HG03135 (cell line): ENCODE data around the gene FBXO38.
"Not testable (repeated sequence)": the region's sequence is repeated elsewhere in the genome, so short reads cannot be mapped to it uniquely, and the experiment has no call there.

ENCODE experiments used
- ATAC-seq: cut with Tn5 transposase; IDR thresholded peaks from one replicate; pipeline ENCODE4 v1.9.1; 2021; ENCODE audit warnings: mild to moderate bottlenecking, moderate library complexity; ENCODE audit not compliant: unreplicated experiment

FBXO38 gene

DNA sequence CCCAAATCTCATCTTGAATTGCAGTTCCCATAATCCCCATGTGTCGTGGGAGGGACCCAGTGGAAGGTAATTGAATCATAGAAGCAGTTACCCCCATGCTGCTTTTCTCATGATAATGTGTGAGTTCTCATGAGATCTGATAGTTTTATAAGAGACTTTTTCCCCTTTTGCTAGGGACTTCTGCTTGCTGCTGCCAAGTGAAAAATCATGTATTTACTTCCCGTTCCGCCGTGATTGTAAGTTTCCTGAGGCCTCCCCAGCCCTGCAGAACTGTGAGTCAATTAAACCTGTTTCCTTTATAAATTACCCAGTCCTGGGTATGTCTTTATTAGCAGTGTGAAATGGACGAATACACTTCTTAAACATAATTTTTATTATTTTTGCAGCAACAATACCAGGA, 85.0 kb downstream of the FBXO38 start:
- not testable (repeated sequence) for ATAC-seq

DNA sequence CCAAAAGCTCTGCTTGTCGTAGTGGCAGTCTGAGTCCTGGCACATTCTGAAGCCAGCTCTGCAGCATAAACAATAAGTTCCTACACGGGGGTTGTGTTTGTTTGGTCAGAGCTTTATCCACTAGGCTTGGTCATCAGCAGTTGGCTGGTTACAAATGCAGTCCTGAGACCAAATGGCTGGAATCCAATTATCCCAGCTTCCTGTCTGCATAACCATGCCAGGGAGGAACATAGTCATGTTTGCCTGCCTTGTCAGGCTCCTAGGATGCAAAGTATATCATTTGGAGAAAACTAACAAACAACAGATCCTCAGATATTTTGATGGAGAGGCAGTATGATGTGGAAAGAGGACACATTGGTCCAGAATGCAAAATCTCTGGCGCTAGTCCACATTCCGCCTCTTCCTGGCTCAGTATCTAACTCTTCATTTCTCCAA, 85.8 kb downstream of the FBXO38 start:
- ATAC-seq = no peak

DNA sequence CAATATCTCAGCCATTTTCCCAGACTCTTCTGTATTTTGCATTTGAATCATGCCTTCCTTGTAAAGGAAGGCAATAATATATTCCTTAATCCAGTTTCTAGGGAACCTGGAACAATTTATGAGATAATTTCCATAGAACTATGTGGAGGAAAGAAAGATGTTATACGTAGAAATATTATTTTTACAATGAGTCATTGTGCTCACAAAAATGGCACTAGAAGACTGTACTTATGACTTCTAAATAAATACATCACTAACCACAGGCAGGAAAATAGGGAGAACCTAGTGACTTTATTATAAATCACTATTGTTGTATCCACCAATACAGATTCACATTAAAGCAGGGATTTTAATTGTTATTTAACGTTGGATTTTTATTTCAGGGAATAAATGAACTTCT, 87.6 kb downstream of the FBXO38 start:
- ATAC-seq = no peak

DNA sequence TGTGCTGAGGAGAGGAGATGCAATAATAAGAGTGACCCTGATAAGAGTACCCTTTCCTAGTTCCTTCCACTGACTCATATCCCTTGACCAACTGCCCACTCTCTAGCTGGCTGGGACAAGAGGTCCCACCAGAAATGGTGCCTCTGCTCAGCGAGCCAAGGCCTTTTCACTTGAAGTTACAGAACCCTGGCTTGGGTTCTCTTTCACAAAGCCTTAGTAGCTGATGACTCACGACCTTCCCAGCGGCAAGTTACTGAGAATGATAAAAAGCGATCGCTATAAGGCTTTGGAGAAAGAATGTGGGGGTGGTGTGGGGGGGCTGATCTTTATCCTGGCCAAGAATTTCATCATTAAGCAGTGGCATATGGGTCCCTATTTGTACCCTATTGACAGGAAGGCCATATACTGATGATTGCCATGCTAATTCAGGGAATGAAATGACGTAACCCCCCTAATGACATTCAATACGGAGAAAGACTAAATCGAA, 90.3 kb downstream of the FBXO38 start:
- no peak for ATAC-seq

DNA sequence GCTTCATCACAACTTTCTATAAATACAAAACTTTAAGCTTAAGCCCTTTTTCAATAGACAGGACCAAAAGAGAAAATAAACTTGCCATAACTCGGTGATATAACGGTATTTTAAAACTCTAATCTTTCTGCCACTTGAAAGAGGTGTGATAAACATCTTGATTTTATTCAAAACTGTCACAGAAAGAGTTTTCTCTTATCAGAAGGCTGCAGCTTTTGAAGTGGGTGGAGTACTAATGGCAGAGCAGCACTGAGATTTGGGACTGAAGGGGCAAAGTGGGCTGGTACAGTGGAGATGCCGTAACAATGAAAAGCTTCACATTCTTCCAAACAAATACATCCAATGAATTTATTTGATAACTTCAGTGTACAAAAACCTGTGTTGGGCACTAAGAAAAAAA, 92.5 kb downstream of the FBXO38 start:
- ATAC-seq = no peak

DNA sequence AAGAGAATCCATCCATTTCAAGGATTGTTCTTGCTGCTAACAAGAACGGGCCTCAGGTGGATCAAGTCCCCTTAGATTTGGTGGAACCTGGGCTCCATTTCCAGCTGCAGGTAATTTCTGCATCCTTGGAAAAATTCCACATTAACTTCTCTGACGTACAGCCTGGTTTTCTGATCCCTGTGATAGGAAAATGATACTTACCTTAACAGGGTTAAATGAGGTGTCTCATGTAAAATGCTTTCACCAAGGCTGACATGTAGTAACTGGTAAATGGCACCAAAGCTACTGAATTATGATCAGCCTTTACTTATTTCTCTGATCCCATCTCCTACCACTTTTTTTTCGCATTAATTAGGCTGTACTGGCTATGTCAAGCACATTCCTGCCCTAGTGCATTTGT, 93.7 kb downstream of the FBXO38 start:
- ATAC-seq = no peak

DNA sequence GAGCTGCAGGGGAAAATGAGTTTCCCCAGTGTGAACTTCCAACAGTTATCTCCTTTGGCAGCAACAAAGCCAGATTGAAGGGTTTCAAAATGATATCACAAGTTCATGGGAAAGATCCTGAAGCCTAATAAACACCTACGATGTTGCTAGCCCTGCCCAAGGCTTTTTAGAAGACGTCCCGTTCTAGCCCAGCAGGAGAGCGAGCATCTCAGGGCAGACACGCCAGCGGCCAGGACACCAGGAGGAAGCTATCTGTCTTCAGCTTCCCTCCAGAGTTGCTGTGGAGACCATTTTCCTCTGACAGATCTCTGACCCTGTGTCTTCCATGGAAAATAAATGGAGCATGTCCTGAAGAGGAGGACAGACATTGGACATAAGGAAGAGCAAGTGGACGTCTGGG, 98.4 kb downstream of the FBXO38 start:
- no peak for ATAC-seq

DNA sequence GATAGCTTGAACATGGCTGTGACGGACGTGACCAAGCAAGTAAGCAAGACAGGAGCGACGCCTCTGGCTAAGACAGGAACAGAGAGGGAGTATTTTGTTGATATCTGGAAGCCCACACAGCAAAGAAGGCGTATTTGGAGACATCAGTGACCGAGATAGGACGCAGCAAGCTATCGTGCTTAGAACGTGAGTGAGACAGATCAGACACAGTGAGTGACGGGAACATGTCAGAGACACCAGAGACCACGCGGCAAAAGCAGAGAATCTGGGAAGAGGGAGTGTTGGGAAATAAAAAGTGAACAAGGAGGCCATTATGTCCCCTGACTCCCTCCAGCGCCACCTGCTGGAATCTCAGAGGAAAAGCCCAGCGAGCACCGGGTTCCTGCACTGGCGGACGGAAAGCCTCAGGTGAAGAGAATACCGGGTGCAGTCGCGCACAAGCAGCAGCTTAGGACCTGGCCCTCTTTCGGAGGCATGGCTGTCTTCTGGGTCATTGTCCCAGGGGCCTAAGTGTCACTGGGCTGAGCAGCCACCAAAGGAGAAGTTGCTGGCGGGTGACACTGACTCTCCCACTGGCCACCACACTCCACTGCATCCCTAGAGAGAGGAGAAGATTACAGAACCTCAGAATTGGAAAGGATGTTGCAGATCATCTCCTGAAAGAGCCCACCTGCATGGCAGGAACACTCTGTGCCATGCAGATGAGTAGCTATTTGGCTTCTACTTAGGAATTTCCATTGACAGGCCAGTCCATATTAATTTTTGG, 99.1 kb downstream of the FBXO38 start:
- ATAC-seq = peak; percentile 69

DNA sequence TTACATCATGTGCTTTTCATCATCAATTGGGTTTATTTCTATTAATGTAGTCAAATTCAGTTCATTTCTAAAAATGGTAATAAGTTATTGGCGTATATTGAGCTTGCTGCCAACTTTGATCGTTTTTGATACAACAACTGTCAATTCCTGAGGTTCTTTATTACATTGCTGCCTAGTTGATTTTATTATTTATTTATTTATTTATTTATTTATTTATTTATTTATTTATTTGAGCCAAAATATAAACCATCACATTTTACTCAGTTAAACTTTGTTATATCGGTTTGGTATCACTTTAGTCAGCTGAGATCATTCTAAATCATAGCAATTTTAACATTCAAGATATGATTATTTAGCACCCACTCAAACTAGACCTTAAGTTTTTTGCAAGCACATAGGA, 100.0 kb downstream of the FBXO38 start:
- ATAC-seq = no peak

DNA sequence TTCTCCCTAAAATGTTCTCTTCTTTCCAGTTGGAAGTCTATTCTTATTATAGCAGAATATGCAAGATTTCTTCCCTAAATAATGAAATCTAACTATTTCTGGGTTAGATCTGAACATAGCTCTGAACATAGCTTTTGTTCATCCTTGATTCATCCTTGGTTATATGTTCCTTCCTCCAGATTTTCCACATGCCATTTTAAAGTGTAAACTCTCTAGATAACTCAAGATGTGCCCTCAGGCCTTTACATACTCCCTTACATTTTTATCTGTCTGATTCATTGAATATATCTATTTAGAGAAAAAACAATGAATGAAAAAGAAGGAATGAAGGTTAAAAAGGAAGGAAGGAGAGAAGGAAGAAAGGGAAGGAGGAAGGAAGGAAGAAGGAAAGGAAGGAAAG, 100.9 kb downstream of the FBXO38 start:
- ATAC-seq = no peak

DNA sequence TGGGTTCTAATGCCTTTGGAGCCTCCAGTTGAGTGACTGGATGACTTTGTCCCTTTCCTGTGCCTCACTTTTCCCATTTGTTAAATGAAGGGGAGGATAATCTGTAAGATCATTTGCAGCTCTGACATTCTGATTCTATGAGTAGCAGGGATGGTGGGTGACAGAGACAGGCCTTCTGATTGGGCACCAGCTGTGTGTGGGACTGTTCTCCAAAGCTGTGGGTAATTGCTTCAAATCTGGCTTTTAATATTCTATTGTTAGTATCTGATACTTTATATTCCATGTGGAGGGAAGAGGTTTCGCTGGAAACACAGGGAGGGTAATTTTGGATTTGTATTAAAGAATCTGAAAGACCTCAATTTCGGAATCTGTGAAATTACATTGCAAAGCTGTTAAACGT, 102.7 kb downstream of the FBXO38 start:
- no peak for ATAC-seq

DNA sequence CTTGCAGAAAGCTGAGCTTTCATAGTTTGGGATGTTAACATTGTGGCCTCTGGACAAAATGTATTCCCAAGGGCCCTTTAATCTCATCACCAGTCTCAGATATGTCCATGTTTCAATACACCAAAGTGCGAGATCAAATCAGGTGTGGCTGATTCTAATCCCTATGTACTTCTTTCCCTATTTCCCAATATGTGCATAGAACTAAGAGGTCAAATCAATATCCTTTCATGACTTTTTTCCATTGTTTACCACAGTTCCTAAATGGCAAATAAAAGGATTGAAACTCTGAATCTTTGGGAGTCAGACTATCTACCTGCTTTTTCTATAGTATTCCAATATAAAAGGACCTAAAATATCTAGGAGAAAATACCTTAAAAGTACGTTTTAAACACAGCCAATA, 105.0 kb downstream of the FBXO38 start:
- ATAC-seq = no peak

DNA sequence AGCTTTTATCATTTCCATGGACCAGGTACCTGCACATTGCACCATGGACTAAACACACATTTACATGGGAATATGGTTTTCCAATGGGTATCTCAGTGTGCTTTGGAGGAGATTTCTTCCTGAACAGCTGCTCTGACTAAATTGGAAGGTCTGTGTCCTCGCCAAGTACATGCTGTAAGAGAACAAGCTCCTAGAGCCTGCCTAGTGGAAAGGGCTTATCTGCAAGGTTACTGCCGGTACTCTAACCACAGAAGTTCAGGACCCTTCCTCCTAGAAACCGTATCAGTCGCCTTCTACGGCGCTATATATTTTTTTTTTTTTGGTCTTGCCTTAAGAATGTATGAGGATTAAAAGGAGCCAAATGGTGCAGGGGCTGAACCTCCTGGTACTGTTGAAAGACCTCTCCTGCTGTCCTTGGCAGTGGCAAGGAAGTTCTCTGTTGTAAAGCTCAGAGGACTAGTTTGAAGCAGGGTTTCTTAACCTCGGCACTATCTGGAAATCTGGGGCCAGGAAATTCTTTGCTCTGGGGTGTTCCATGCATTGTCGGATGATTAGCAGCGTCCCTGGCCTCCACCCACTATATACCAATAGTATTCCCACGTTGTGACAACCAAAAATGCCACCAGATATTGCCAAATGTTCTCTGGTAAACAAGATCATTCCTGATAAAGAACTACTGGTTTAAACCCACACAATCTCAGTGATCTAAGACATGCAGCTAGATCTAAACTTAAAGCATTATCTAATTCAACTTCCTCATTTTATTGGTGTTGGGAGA, 107.4 kb downstream of the FBXO38 start:
- no peak for ATAC-seq

DNA sequence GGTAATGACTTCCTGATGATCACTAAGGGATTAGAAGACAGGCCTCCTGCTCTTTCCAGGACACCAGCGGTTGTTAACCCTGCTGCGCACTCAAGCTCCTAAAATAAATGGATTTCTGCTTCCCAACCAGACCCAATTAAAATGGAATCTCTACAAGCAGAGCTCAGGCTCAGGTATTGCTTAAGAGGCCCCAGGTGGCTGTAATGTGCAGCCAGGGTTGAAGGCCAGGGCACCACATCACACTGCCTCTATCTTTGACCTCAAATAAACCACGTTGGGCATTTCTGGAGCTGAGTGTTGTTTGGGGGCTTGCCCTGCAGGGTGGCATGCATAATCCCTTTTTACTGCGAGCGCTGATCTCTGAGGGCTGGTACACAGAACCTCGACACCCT, 108.0 kb downstream of the FBXO38 start:
- no peak for ATAC-seq

DNA sequence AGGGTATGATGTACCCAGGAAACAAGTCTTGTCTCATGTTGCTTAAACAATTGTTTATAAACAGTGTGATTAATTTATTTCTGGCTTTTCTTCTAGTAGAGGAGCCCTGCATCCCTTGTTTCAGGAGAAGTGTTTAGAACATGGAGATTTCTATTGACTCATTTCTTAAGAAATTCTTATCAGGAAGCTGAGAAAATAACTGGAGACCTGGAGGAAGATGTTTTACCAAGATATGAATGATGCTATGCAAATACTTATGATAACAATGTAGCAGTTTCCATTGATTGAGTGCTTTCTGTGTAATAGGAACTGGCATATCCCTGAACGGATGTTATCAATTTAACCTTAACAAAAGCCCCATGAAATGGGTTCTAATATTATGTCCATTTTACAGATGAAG, 108.6 kb downstream of the FBXO38 start:
- ATAC-seq = no peak
